CD4-positive, alpha-beta T cell treated with Interleukin-15 for 4 hours (primary cell): ENCODE results near the gene CCDC190.
"Not testable (repeated sequence)": the region's sequence is repeated elsewhere in the genome, so short reads cannot be mapped to it uniquely, and the experiment has no call there.

Experiments used
- DNase-seq: peaks from one replicate; pipeline ENCODE4 v3.0.0-alpha.2; 2020; ENCODE audit warnings: low spot score

CCDC190 gene

GRCh38 chr1:162861101-162861500, at the start of gene CCDC190:
Gene CCDC190 (minus strand): TSS chr1:162861175. CDS start chr1:162859646, 1,529 bp downstream.
- no peak for DNase-seq

GRCh38 chr1:162910161-162910560, 49.2 kb upstream of the CCDC190 start:
- no peak for DNase-seq

- DNase-seq = no peak
Measured at GRCh38 chr1:162908780-162909179, 47.8 kb upstream of the CCDC190 start.

GRCh38 chr1:162908236-162908635, 47.3 kb upstream of the CCDC190 start:
- no peak for DNase-seq

GRCh38 chr1:162906485-162906884, 45.5 kb upstream of the CCDC190 start:
- no peak for DNase-seq

- no peak for DNase-seq
Measured at GRCh38 chr1:162905174-162906158, 44.5 kb upstream of the CCDC190 start.

GRCh38 chr1:162904579-162904978, 43.6 kb upstream of the CCDC190 start:
- no peak for DNase-seq

GRCh38 chr1:162904023-162904422, 43.0 kb upstream of the CCDC190 start:
- no peak for DNase-seq

GRCh38 chr1:162903246-162903645, 42.3 kb upstream of the CCDC190 start:
- DNase-seq = no peak

- no peak for DNase-seq
Measured at GRCh38 chr1:162902416-162902815, 41.4 kb upstream of the CCDC190 start.

- DNase-seq = no peak
Measured at GRCh38 chr1:162901243-162901642, 40.3 kb upstream of the CCDC190 start.

GRCh38 chr1:162899422-162900146, 38.6 kb upstream of the CCDC190 start:
- DNase-seq = no peak

- no peak for DNase-seq
Measured at GRCh38 chr1:162893612-162893908, 32.6 kb upstream of the CCDC190 start.

- no peak for DNase-seq
Measured at GRCh38 chr1:162892906-162893611, 32.1 kb upstream of the CCDC190 start.

- DNase-seq = no peak
Measured at GRCh38 chr1:162889989-162890388, 29.0 kb upstream of the CCDC190 start.

- no peak for DNase-seq
Measured at GRCh38 chr1:162886705-162887104, 25.7 kb upstream of the CCDC190 start.

- no peak for DNase-seq
Measured at GRCh38 chr1:162885265-162885664, 24.3 kb upstream of the CCDC190 start.

GRCh38 chr1:162884831-162885230, 23.9 kb upstream of the CCDC190 start:
- DNase-seq = no peak

- DNase-seq = no peak
Measured at GRCh38 chr1:162882248-162882674, 21.3 kb upstream of the CCDC190 start.

- DNase-seq = no peak
Measured at GRCh38 chr1:162881590-162881989, 20.6 kb upstream of the CCDC190 start.

- not testable (repeated sequence) for DNase-seq
Measured at GRCh38 chr1:162880617-162881016, 19.6 kb upstream of the CCDC190 start.

- no peak for DNase-seq
Measured at GRCh38 chr1:162878000-162878596, 17.1 kb upstream of the CCDC190 start.
